ENCODE data around the gene SAFB.

DNA sequence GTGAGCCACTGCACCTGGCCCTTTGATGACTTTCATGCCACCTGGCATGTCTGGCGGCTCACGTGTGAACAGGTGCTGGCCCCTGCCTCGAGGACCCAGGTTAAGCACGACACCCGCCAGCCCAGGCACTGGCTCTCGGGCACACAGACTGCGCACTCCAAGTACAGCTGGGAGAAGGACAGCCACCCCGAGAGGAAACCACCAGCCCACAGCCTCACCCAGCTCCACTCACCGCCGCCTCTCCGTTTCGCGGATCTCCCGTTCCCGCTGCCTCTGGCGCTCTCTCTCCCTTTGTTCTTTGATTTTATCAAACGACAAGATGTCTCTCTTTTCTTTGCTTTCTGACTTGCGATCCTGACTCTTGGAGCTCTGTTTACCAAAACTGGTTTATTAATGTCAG is 27.8 kb upstream of the SAFB start:
- TF ChIP-seq, protein P1, sequence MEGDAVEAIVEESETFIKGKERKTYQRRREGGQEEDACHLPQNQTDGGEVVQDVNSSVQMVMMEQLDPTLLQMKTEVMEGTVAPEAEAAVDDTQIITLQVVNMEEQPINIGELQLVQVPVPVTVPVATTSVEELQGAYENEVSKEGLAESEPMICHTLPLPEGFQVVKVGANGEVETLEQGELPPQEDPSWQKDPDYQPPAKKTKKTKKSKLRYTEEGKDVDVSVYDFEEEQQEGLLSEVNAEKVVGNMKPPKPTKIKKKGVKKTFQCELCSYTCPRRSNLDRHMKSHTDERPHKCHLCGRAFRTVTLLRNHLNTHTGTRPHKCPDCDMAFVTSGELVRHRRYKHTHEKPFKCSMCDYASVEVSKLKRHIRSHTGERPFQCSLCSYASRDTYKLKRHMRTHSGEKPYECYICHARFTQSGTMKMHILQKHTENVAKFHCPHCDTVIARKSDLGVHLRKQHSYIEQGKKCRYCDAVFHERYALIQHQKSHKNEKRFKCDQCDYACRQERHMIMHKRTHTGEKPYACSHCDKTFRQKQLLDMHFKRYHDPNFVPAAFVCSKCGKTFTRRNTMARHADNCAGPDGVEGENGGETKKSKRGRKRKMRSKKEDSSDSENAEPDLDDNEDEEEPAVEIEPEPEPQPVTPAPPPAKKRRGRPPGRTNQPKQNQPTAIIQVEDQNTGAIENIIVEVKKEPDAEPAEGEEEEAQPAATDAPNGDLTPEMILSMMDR (IDR thresholded peaks at IDR 0.05; ENCODE audit: poor library complexity, severe bottlenecking) = no peak
- no peak for TF ChIP-seq MXI1 (conservative IDR thresholded peaks at IDR 0.05; ENCODE audit: poor library complexity, severe bottlenecking)
- no peak for TF ChIP-seq EP300 (conservative IDR thresholded peaks at IDR 0.05; ENCODE audit: poor library complexity, severe bottlenecking)
- no peak for TF ChIP-seq POLR2AphosphoS5 (IDR thresholded peaks at IDR 0.05)
- no peak for TF ChIP-seq EZH2 (IDR thresholded peaks at IDR 0.05; ENCODE audit: borderline replicate concordance, insufficient read depth, low read length, poor library complexity, severe bottlenecking)
